SK-N-SH (cell line): Measurements from ENCODE around the gene RASGEF1C. TPM values are rescaled to one million over a fixed set of nuclear protein-coding genes. Genes with fewer than 3 reads are reported as not detected.
A peak's percentile ranks its signal among the peaks of the same experiment; 100 is the strongest.

Source experiments
- CTCF ChIA-PET: fragments of 300-600, 350-600 bp; formaldehyde crosslinking; extraction: SDS; loops from one replicate; lab custom pipeline; 2021; lab: Yijun Ruan, JAX
- POLR2A ChIA-PET: fragments of 350-600 bp; sonication (Branson Sonifier 250); formaldehyde crosslinking; extraction: SDS; loops from one replicate; lab custom pipeline; 2020; ENCODE audit warnings: antibody characterized with exemption, inconsistent platforms; lab: Yijun Ruan, JAX
- DNase-seq: peaks from one replicate; pipeline ENCODE4 v3.0.0; 2012
- H2AFZ ChIP-seq: fragments of 200-600 bp; sonication (generic); 2 replicates; pipeline ENCODE4 v1.8.1; 2016; ENCODE audit warnings: antibody characterized with exemption, mild to moderate bottlenecking, low read depth
- H3F3A ChIP-seq: fragments of 200-600 bp; sonication (generic); replicated peaks from 2 replicates; pipeline ENCODE3; 2016; ENCODE audit warnings: antibody characterized with exemption, mild to moderate bottlenecking; ENCODE audit not compliant: insufficient read depth
- H3K27ac ChIP-seq, 2 experiments: fragments of 200-500 bp in 1 of 2; fragments of 200-600 bp in 1 of 2; sonication (Bioruptor generic) in 1 of 2; sonication (generic), shearing (Covaris generic) in 1 of 2; 2 replicates each; pipeline versions ENCODE4 v1.5.1 to v1.6.1; 2014 to 2016; ENCODE audit warnings: low read depth in 2 of 2, inconsistent platforms in 1 of 2, low read length in 1 of 2, mild to moderate bottlenecking in 1 of 2, mixed read lengths in 1 of 2
- H3K27me3 ChIP-seq: fragments of 200-600 bp; sonication (generic), shearing (Covaris generic); 2 replicates; pipeline ENCODE4 v1.6.1; 2016; ENCODE audit warnings: mixed run types; ENCODE audit not compliant: insufficient read depth
- H3K36me3 ChIP-seq, 2 experiments: fragments of 200-500 bp in 1 of 2; fragments of 200-600 bp in 1 of 2; sonication (Bioruptor generic) in 1 of 2; sonication (generic) in 1 of 2; replicated peaks in 1 of 2; 2 replicates each; pipeline versions ENCODE3 to v1.5.1; 2014 to 2016; ENCODE audit warnings: low read length in 1 of 2, mild to moderate bottlenecking in 1 of 2; ENCODE audit not compliant: insufficient read depth in 2 of 2, control insufficient read depth in 1 of 2
- H3K4me1 ChIP-seq, 2 experiments: fragments of 200-500 bp in 1 of 2; fragments of 200-600 bp in 1 of 2; sonication (Bioruptor generic) in 1 of 2; sonication (generic), shearing (Covaris generic) in 1 of 2; 2 replicates each; pipeline versions ENCODE4 v1.5.1 to v1.6.1; 2014 to 2016; ENCODE audit warnings: low read depth in 1 of 2, low read length in 1 of 2, mixed run types in 1 of 2; ENCODE audit not compliant: insufficient read depth in 2 of 2, control insufficient read depth in 1 of 2
- H3K4me2 ChIP-seq: fragments of 200-600 bp; sonication (generic), shearing (Covaris generic); 2 replicates; pipeline ENCODE4 v1.6.1; 2017; ENCODE audit warnings: mixed run types
- H3K4me3 ChIP-seq, 2 experiments: fragments of 200-500 bp in 1 of 2; fragments of 200-600 bp in 1 of 2; sonication (Bioruptor generic) in 1 of 2; sonication (generic), shearing (Covaris generic) in 1 of 2; 2 replicates each; pipeline versions ENCODE4 v1.5.1 to v1.8.1; 2014 to 2016; ENCODE audit warnings: low read depth in 2 of 2, inconsistent platforms in 1 of 2, low read length in 1 of 2, mild to moderate bottlenecking in 1 of 2, mixed read lengths in 1 of 2, moderate library complexity in 1 of 2
- H3K79me2 ChIP-seq: fragments of 200-600 bp; sonication (generic); 2 replicates; pipeline ENCODE4 v1.8.1; 2017; ENCODE audit warnings: mild to moderate bottlenecking; ENCODE audit not compliant: insufficient read depth
- H3K9ac ChIP-seq: fragments of 200-600 bp; sonication (generic); 2 replicates; pipeline ENCODE4 v1.6.1; 2017; ENCODE audit warnings: mixed run types
- H3K9me2 ChIP-seq: fragments of 200-600 bp; sonication (generic); 2 replicates; pipeline ENCODE4 v1.6.1; 2017; ENCODE audit warnings: mixed run types
- H3K9me3 ChIP-seq: fragments of 200-600 bp; sonication (generic); 2 replicates; pipeline ENCODE4 v1.6.1; 2017; ENCODE audit warnings: mixed run types, mild to moderate bottlenecking, moderate library complexity
- H4K20me1 ChIP-seq: fragments of 200-600 bp; sonication (generic); 2 replicates; pipeline ENCODE4 v1.6.1; 2017; ENCODE audit warnings: mild to moderate bottlenecking, mixed run types; ENCODE audit not compliant: insufficient read depth
- CTCF ChIP-seq: fragments of 200-600 bp; sonication (generic); IDR thresholded peaks from 2 replicates; pipeline ENCODE4 v1.6.1; 2017; ENCODE audit warnings: antibody characterized with exemption, mild to moderate bottlenecking, moderate library complexity
- EZH2phosphoT487 ChIP-seq: fragments of 200-600 bp; sonication (generic); IDR thresholded peaks from 2 replicates; pipeline ENCODE4 v1.6.1; 2017; ENCODE audit warnings: low read depth, mixed run types, mild to moderate bottlenecking, antibody characterized with exemption, moderate library complexity, borderline replicate concordance
- FOSL2 ChIP-seq: IDR thresholded peaks from 2 replicates; pipeline ENCODE4 v1.4.0; 2012; ENCODE audit warnings: low read depth, mild to moderate bottlenecking, moderate library complexity, borderline replicate concordance
- GATA2 ChIP-seq: sonication (generic); formaldehyde crosslinking; IDR thresholded peaks from 2 replicates; pipeline ENCODE4 v1.5.0; 2020; ENCODE audit warnings: mild to moderate bottlenecking, missing genetic modification reagents
- IRF3 ChIP-seq: fragments of 150-350 bp; IDR thresholded peaks from 2 replicates; pipeline ENCODE4 v1.6.1; 2016; ENCODE audit warnings: mild to moderate bottlenecking, low read depth, low read length
- RAD21 ChIP-seq: IDR thresholded peaks from 2 replicates; pipeline ENCODE4 v1.6.1; 2012; ENCODE audit warnings: mild to moderate bottlenecking, low read length
- RCOR1 ChIP-seq: fragments of 150-350 bp; IDR thresholded peaks from 2 replicates; pipeline ENCODE4 v1.6.1; 2017; ENCODE audit warnings: antibody characterized with exemption, low read length
- REST ChIP-seq: IDR thresholded peaks from 2 replicates; pipeline ENCODE4 v1.6.1; 2012; ENCODE audit warnings: mild to moderate bottlenecking, low read depth, low read length, moderate library complexity
- RFX5 ChIP-seq: IDR thresholded peaks from 2 replicates; pipeline ENCODE4 v1.6.1; 2012; ENCODE audit warnings: mild to moderate bottlenecking, improper control_type of control experiment, low read length
- RXRA ChIP-seq: IDR thresholded peaks from 2 replicates; pipeline ENCODE4 v1.4.0; 2012; ENCODE audit warnings: low read depth, mild to moderate bottlenecking, borderline replicate concordance
- SMC3 ChIP-seq: IDR thresholded peaks from 2 replicates; pipeline ENCODE4 v1.6.1; 2012; ENCODE audit warnings: low read depth, low read length, improper control_type of control experiment
- WGBS: methylation state at CpG from one replicate; pipeline ENCODE4 v1.1.6; 2017; ENCODE audit warnings: low lambda C conversion rate; 5-methylcytosine and 5-hydroxymethylcytosine counted together
- polyA plus RNA-seq, 3 experiments: library from polyadenylated mRNA; depleted of rRNA; stranded (reverse); fragments of >200 nt; gene quantifications; 2 replicates each; pipeline ENCODE4 v1.2.3, GENCODE V29; 2012

The RASGEF1C gene
- polyA plus RNA-seq, 1 of the 3 experiments (the other 2 are of a cell fraction), result not detected

DNA sequence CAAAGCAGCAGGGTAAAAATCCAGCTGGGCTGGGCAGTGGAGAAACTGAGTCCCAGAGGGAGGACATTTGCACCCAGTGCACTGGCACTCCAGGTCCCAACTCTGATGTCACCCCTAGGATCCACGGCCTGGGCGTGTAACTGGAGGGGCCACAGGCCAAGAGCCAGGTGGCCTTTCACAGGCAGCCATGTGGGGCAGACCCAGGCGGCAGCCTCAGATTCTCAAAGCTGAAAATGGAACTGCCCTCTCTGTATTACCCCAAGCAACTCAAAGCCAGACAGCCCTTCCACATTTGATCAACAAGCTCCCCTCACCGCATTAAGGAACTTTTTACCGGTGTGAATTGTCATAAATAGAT lies 46.7 kb downstream of the RASGEF1C start:
- no peak for DNase-seq
- H3K9me3 ChIP-seq, result no peaks in the 10 kb centered on the region
- no peak overlapping the region for H2AFZ ChIP-seq
- H3K4me3 ChIP-seq, result no peak overlapping the region
- POLR2A ChIA-PET, result interaction anchor here (0.6 kb wide), 1 partner anchor 152 kb away, joined by 3 read pairs; no protein-coding TSS in a partner anchor
- no peaks in the 10 kb centered on the region for H4K20me1 ChIP-seq
- no peaks in the 10 kb centered on the region for H3K9me2 ChIP-seq
- no peak overlapping the region for H3K9ac ChIP-seq
- CTCF ChIA-PET, result interaction anchor here (0.5 to 2.6 kb wide), 17 partner anchors 10 to 309 kb away, joined by 3 to 52 read pairs (median 7); partner anchors contain the start of gene RASGEF1C
- H3K27me3 ChIP-seq, result no peaks in the 10 kb centered on the region
- peaks cover 0 to 11% of the 10 kb centered on the region in 2 experiments; a peak in 1 of 4 replicates for H3K4me1 ChIP-seq
- H3K79me2 ChIP-seq, result no peaks in the 10 kb centered on the region
- H3K36me3 ChIP-seq, result no peaks in the 10 kb centered on the region
- H3K4me2 ChIP-seq, result no peak overlapping the region
- H3F3A ChIP-seq, result no peaks in the 10 kb centered on the region
- H3K27ac ChIP-seq, result no peak overlapping the region
- TF ChIP-seq CTCF (no peak), RXRA (no peak), RFX5 (no peak), IRF3 (no peak)
- 65% methylated on average over 5 of the region's 5 CpGs for WGBS

DNA sequence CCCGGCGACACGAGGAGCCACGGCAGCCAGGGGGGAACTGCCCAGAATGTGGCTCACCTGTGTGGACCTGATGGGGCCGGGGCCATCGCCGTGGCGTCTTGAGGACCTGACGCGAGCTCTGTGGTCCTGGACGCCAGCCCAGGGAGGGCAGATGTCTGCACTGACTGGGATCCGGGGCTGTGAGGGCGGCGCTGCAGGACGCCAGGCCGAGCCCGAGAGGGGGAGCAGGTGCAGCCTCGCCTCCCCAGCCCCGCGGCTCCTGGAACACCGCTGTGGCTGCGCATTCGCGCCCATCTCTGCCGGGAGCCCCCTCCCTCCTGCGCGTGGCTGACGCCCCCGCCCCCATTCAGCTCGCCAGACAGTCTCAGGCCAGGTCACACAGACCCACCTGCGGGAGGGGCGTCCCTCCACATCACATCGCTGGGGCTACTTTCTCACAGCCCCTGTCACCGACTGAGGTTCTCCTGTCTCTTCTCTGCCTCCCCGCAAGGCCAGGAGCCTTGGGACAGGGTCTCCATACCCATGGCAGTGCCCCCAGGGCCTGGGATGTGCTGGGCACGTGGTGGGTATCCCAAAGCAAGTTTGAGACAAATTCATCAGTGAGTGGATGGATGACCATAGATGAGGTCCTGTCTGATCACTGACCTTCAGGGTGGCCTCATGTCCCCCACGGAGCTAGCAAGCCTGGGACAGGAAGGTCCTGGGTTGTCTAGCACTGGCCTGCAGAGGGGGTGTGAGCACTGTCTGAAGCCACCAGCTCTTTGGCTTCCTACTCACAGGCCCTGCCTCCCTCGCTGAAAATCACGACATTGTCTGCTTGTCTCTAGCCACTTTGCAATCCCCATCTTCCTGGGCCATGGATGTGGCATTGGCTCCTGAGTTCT lies 47.3 kb downstream of the RASGEF1C start:
- peaks cover 0 to 11% of the 10 kb centered on the region in 2 experiments; a peak in 1 of 4 replicates for H3K4me1 ChIP-seq
- POLR2A ChIA-PET, result interaction anchor here (0.6 kb wide), 1 partner anchor 153 kb away, joined by 3 read pairs; no protein-coding TSS in a partner anchor
- no peak overlapping the region for H2AFZ ChIP-seq
- H3K27me3 ChIP-seq, result no peaks in the 10 kb centered on the region
- no peak for TF ChIP-seq RFX5
- no peak for TF ChIP-seq GATA2
- TF ChIP-seq REST, result no peak
- TF ChIP-seq RAD21, result peak; percentile 66
- TF ChIP-seq SMC3, result peak; percentile 23; the same call in 1 of the 2 replicates
- TF ChIP-seq FOSL2, result no peak
- TF ChIP-seq EZH2phosphoT487, result no peak
- no peak for TF ChIP-seq RCOR1
- TF ChIP-seq, all 33 proteins: peak for 2
- peak; percentile 80 for DNase-seq
- H3K9ac ChIP-seq, result no peak overlapping the region
- no peaks in the 10 kb centered on the region for H3K9me3 ChIP-seq
- 27% methylated on average over 6 of the region's 39 CpGs for WGBS
- peak overlapping the region in 1 of 2 experiments; percentile 19; a peak in 1 of 4 replicates for H3K4me3 ChIP-seq
- H3F3A ChIP-seq, result no peaks in the 10 kb centered on the region
- no peaks in the 10 kb centered on the region for H3K36me3 ChIP-seq
- CTCF ChIA-PET, result interaction anchor here (0.5 to 2.6 kb wide), 19 partner anchors 11 to 437 kb away, joined by 3 to 52 read pairs (median 5); partner anchors contain the start of gene RASGEF1C
- H3K27ac ChIP-seq, result no peak overlapping the region
- no peak overlapping the region for H3K4me2 ChIP-seq
- no peaks in the 10 kb centered on the region for H4K20me1 ChIP-seq
- no peaks in the 10 kb centered on the region for H3K79me2 ChIP-seq
- no peaks in the 10 kb centered on the region for H3K9me2 ChIP-seq
